HG02623 (cell line): ENCODE data around the gene LEUTX.
"Not testable (repeated sequence)": the region's sequence is repeated elsewhere in the genome, so short reads cannot be mapped to it uniquely, and the experiment has no call there.

Experiments
- ATAC-seq: cut with Tn5 transposase; IDR thresholded peaks from one replicate; pipeline ENCODE4 v1.9.1; 2021; ENCODE audit warnings: moderate library complexity; ENCODE audit not compliant: unreplicated experiment

The LEUTX gene

GRCh38 chr19:39768786-39769185 lies 9.9 kb upstream of the LEUTX start:
- ATAC-seq = no peak

- no peak for ATAC-seq
Observed at GRCh38 chr19:39780894-39781293, 2.2 kb downstream of the LEUTX start.

- no peak for ATAC-seq
Observed at GRCh38 chr19:39788244-39788643, 9.6 kb downstream of the LEUTX start.

GRCh38 chr19:39792999-39793546 lies 14.4 kb downstream of the LEUTX start:
- peak; percentile 57 for ATAC-seq

DNA sequence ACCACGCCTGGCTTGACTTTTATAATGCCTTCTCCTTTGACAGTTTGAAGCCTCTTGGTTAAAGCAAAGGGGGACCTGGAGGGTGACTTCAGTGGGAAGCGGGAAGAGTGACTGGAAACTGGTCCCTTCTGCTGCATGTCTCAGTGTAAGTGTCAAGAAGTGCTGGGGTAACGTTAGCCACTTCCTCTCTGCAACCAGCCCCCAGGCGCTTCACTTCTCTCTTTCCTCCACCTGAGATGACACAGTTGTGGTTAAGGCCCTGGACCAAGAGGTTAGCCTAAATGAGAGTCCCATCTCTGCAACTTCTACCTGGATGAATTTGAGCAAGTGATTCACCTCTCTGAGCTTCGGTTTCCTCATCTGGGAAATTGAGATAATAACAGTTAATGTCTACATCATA lies 16.3 kb downstream of the LEUTX start:
- ATAC-seq = no peak

- no peak for ATAC-seq
Observed at GRCh38 chr19:39796000-39796498, 17.4 kb downstream of the LEUTX start.

DNA sequence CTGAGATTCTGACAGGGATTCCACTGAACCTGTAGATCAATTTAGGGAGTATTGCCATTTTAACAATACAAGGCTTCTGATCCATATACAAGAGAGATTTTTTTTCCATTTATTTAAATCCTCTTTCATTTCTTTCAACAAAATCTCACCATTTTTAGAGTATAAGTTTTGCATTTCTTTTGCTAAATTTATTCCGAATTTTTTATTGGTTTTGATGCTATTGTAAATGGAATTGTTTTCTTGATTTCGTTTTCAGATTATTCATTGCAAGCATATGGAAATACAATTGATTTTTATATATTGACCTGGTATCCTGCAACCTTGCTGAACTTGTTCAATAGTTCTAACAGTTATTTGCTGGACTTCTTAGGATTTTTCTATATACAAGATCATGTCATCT lies 18.4 kb downstream of the LEUTX start:
- ATAC-seq = no peak

DNA sequence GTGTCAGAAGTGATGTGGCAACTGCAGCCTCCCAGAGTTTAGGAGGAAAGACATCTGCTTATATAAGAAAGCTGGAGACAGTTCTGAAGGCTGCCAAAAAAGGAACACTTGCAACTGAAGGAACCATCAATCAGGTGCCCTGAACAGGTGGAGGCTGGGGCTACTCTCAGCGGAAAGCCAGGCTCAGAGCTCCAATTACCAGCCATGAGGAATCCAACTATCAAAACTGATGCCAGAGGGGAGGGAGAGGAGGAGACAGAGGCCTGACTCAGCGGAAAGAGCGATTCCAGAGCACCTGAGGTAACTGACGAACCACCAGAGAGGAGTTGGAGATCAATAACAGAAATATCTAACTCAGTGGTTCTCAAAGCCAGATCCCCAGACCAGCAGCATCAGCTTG lies 24.3 kb downstream of the LEUTX start:
- ATAC-seq = no peak

DNA sequence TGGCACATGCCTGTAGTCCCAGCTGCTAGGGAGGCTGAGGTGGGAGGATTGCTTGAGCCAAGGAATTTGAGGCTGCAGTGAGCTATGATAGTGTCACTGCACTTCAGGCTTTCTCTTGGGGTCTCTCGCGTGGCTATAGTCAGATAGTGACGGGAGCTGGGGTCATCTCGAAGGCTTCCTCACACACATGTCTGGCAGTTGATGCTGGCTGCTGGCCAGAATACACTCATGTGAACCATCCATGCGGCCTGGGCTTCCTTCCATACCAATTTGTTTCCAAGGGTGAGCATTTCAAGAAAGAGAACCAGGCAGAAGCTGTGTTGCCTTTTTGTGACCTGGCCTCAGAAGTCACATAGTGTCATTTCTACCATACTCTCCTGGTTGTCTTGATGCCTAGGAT lies 26.4 kb downstream of the LEUTX start:
- ATAC-seq = no peak

- ATAC-seq = no peak
Observed at GRCh38 chr19:39807846-39808364, 29.3 kb downstream of the LEUTX start.

GRCh38 chr19:39808688-39809087 lies 30.0 kb downstream of the LEUTX start:
- ATAC-seq = not testable (repeated sequence)

DNA sequence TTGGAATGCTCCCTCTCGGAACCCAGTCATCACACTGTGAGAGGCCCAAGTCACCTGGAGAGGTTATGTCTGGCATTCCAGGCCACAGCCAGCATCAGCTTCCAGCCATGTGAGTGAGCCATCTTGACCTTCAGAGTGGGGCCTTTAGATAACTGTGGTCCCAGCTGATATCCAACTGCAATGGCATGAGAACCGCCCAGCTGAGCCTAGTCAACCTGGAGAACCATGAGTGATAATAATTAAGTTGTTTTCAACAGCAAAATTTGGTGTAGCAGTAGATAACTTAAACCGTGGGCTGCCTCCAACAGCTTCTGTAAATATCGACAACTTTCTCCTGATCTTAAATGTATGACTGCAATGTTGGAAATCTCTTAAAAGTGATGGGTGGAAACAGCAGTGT lies 30.7 kb downstream of the LEUTX start:
- no peak for ATAC-seq

GRCh38 chr19:39810424-39810823 lies 31.8 kb downstream of the LEUTX start:
- ATAC-seq = no peak

GRCh38 chr19:39811064-39811463 lies 32.4 kb downstream of the LEUTX start:
- ATAC-seq = no peak

- ATAC-seq = no peak
Observed at GRCh38 chr19:39813264-39813993, 34.8 kb downstream of the LEUTX start.

- ATAC-seq = not testable (repeated sequence)
Observed at GRCh38 chr19:39814111-39814510, 35.5 kb downstream of the LEUTX start.

DNA sequence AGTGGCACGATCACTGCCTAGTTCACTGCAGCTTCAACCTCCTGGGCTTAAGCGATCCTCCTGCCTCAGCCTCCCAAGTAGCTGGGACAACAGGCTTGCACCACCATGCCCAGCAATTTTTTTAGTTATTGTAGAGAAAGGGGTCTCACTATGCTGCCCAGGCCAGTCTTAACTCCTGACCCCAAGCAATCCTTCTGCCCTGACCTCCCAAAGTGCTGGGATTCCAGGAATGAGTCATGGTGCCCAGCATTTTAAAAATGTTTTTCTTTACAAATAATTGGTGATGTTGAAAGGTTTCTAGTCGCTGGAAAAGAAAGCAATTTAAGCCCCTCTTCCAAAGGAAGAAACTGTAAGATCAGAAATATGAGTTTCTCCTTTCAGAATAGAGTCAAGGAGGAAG lies 35.9 kb downstream of the LEUTX start:
- ATAC-seq = no peak

DNA sequence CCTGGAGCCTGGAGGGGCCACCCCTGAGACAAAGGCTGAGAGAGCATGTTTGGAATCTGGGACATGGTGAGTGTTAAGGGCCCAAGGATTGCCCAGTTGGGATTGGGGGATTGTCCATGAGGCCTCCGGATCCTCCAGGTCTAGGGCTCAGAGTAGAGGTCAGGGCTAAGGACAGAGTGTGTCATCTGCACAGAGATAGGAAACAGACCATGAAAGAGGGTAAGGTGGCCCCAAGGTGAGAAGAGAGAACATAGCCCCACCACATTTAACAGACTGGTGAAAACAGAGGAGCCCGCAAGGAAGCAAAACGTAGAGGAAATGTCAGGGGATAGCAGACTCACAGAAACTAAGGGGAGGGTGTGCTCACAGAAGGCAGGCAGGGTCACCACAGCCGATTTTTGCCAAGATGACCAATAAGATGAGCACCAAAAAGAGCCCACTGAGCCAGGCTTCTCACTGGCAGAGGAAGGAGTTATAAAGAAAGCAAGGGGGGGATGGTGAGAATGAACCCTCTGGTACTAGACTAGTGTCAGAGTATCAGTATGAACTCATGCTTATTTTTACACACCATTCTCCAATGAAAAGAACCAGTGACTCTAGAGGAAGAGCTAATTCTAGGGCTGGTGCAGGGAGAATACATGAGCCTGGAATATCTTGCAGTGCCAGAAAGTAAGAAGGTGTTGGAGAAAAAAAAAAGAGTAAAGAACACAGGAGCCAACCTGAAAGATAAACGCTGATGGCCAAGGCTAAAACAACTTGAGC lies 37.8 kb downstream of the LEUTX start:
- ATAC-seq = no peak

DNA sequence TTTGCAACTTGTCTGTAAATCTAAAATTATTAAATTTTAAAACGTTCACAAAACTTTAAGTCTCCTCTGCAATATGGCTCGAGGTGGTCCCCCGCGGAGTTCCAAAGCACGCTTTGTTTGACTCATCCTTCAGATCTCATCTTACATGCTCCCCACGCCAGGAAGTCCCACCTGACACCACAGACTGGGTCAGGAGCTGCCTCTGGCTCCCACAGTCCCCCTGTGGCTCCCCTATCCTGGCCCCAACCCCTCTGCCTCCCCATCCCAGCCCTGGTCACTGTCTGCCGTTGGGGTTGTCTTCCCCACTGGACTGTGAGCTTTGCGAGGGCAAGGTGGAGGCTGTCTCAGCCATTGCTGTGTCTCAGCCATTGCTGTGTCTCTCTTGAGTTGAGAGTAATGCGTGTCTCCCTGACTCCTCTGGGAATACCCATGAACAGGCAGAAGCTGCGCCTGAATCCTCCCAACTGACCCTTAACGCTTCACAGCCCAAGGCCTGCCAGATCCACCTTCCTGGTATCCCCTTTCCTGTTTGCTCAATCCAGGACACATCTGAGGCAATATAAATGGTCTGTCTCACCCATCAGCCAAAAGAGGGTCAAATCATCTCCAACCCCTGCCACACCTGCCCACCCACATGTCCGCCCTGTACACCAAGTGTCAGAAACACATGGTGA lies 39.4 kb downstream of the LEUTX start:
- ATAC-seq = no peak

- peak; percentile 63 for ATAC-seq
Observed at GRCh38 chr19:39818626-39819097, 40.0 kb downstream of the LEUTX start.

GRCh38 chr19:39819786-39820185 lies 41.1 kb downstream of the LEUTX start:
- no peak for ATAC-seq
